Thymus (tissue), 11 donors: Measurements from ENCODE around the gene TMEM116. TPM values are rescaled to one million over a fixed set of nuclear protein-coding genes. Genes with fewer than 3 reads are reported as not detected.

Experiments
- DNase-seq, 9 donors: peaks; one replicate each; pipeline ENCODE4 v3.0.0-alpha.2; 2013; ENCODE audit warnings: low spot score in 9 of 9, low read depth in 6 of 9, missing footprints in 1 of 9
- H3K27ac ChIP-seq, 2 donors: one replicate each; pipeline ENCODE4 v1.5.1; 2013; ENCODE audit warnings: control low read depth in 1 of 2, low read depth in 1 of 2, low read length in 1 of 2, mild to moderate bottlenecking in 1 of 2, moderate library complexity in 1 of 2
- H3K27me3 ChIP-seq, 2 donors: one replicate each; pipeline ENCODE4 v1.5.1; 2013; ENCODE audit warnings: low read length in 1 of 2; ENCODE audit not compliant: control insufficient read depth in 2 of 2, insufficient read depth in 1 of 2
- H3K36me3 ChIP-seq, 2 donors: one replicate each; pipeline ENCODE4 v1.5.1; 2013; ENCODE audit warnings: low read length in 1 of 2, mild to moderate bottlenecking in 1 of 2, moderate library complexity in 1 of 2; ENCODE audit not compliant: control insufficient read depth in 2 of 2, insufficient read depth in 2 of 2
- H3K4me1 ChIP-seq, 2 donors: one replicate each; pipeline ENCODE4 v1.5.1; 2013; ENCODE audit warnings: low read length in 2 of 2; ENCODE audit not compliant: control insufficient read depth in 2 of 2, insufficient read depth in 2 of 2
- H3K4me3 ChIP-seq, 2 donors: one replicate each; pipeline ENCODE4 v1.5.1; 2013; ENCODE audit warnings: low read length in 2 of 2, control low read depth in 1 of 2, mild to moderate bottlenecking in 1 of 2
- H3K9me3 ChIP-seq, 2 donors: one replicate each; pipeline ENCODE4 v1.5.1; 2013; ENCODE audit warnings: low read length in 1 of 2, mild to moderate bottlenecking in 1 of 2; ENCODE audit not compliant: control insufficient read depth in 2 of 2, insufficient read depth in 1 of 2
- WGBS: extraction: QIAGEN DNeasy Blood & Tissue Kit; methylation state at CpG from one replicate; pipeline ENCODE4 v1.1.7; 2013; 5-methylcytosine and 5-hydroxymethylcytosine counted together
- polyA plus RNA-seq: library from polyadenylated mRNA; stranded (reverse); fragments of 200-250 nt; gene quantifications from one replicate; pipeline ENCODE4 v1.2.3, GENCODE V29; 2013
- total RNA-seq: library from RNA; stranded (reverse); fragments of 120-200 nt; gene quantifications from one replicate; pipeline ENCODE4 v1.2.4, GENCODE V29; 2013
- donor health status: healthy.

TMEM116 gene
- total and polyA plus RNA-seq, 2 donors, result 11.4 to 12.7 TPM

GRCh38 chr12:111943929-111944328, 69.0 kb downstream of the TMEM116 start:
- no peak for DNase-seq
- H3K4me3 ChIP-seq, result no peak overlapping the region
- peaks cover 2 to 8% of the 10 kb centered on the region in 2 donors for H3K4me1 ChIP-seq
- H3K27me3 ChIP-seq, result no peaks in the 10 kb centered on the region
- H3K36me3 ChIP-seq, result no peaks in the 10 kb centered on the region
- WGBS, result 100% methylated on average over 1 of the region's 1 CpG
- peaks cover 0 to 6% of the 10 kb centered on the region in 2 donors for H3K9me3 ChIP-seq
- no peak overlapping the region for H3K27ac ChIP-seq

GRCh38 chr12:111942557-111942956, 70.4 kb downstream of the TMEM116 start:
- no peak for DNase-seq
- Histone ChIP-seq H3K27ac (no peak overlapping the region), H3K27me3 (no peaks in the 10 kb centered on the region), H3K4me3 (no peak overlapping the region), H3K9me3 (peaks cover 0 to 6% of the 10 kb centered on the region in 2 donors), H3K4me1 (peaks cover 2 to 8% of the 10 kb centered on the region in 2 donors), H3K36me3 (no peaks in the 10 kb centered on the region)
- WGBS, result 91% methylated on average over 5 of the region's 5 CpGs

GRCh38 chr12:111937429-111937828, 75.5 kb downstream of the TMEM116 start:
- DNase-seq, result no peak
- no peak overlapping the region for H3K27ac ChIP-seq

GRCh38 chr12:111936869-111937268, 76.1 kb downstream of the TMEM116 start:
- DNase-seq, result no peak
- Histone ChIP-seq H3K27ac (no peak overlapping the region), H3K9me3 (no peaks in the 10 kb centered on the region)

More at GRCh38 chr12:111937429-111937828, 75.5 kb downstream of the TMEM116 start:
- WGBS, result 96% methylated on average over 1 of the region's 1 CpG
- H3K4me1 ChIP-seq, result no peaks in the 10 kb centered on the region
- H3K27me3 ChIP-seq, result no peaks in the 10 kb centered on the region
- no peaks in the 10 kb centered on the region for H3K36me3 ChIP-seq
- H3K9me3 ChIP-seq, result no peaks in the 10 kb centered on the region
- no peak overlapping the region for H3K4me3 ChIP-seq

GRCh38 chr12:111932241-111932640, 80.7 kb downstream of the TMEM116 start:
- Histone ChIP-seq H3K9me3 (no peaks in the 10 kb centered on the region), H3K27ac (no peak overlapping the region), H3K4me1 (no peaks in the 10 kb centered on the region), H3K4me3 (no peak overlapping the region), H3K27me3 (no peaks in the 10 kb centered on the region), H3K36me3 (no peaks in the 10 kb centered on the region)
- 96% methylated on average over 5 of the region's 5 CpGs for WGBS
- no peak for DNase-seq

More at GRCh38 chr12:111936869-111937268, 76.1 kb downstream of the TMEM116 start:
- Histone ChIP-seq H3K4me3 (no peak overlapping the region), H3K27me3 (no peaks in the 10 kb centered on the region), H3K36me3 (no peaks in the 10 kb centered on the region), H3K4me1 (no peaks in the 10 kb centered on the region)

- no peak overlapping the region for H3K27ac ChIP-seq
- no peaks in the 10 kb centered on the region for H3K27me3 ChIP-seq
- WGBS, result 97% methylated on average over 5 of the region's 5 CpGs
Measured at GRCh38 chr12:111927346-111927745, 85.6 kb downstream of the TMEM116 start.

GRCh38 chr12:111926631-111927030, 86.3 kb downstream of the TMEM116 start:
- no peak for DNase-seq
- H3K27me3 ChIP-seq, result no peaks in the 10 kb centered on the region
- H3K27ac ChIP-seq, result no peak overlapping the region
- no peaks in the 10 kb centered on the region for H3K9me3 ChIP-seq
- 96% methylated on average over 2 of the region's 2 CpGs for WGBS
- no peaks in the 10 kb centered on the region for H3K4me1 ChIP-seq
- no peaks in the 10 kb centered on the region for H3K36me3 ChIP-seq
- no peak overlapping the region for H3K4me3 ChIP-seq

More at GRCh38 chr12:111927346-111927745, 85.6 kb downstream of the TMEM116 start:
- no peak for DNase-seq
- Histone ChIP-seq H3K4me1 (no peaks in the 10 kb centered on the region), H3K9me3 (no peaks in the 10 kb centered on the region), H3K4me3 (no peak overlapping the region), H3K36me3 (no peaks in the 10 kb centered on the region)

- Histone ChIP-seq H3K36me3 (no peaks in the 10 kb centered on the region), H3K4me3 (no peak overlapping the region), H3K4me1 (no peaks in the 10 kb centered on the region), H3K27ac (no peak overlapping the region), H3K27me3 (no peaks in the 10 kb centered on the region), H3K9me3 (no peaks in the 10 kb centered on the region)
- 92% methylated on average over 3 of the region's 3 CpGs for WGBS
- DNase-seq, result no peak
Measured at GRCh38 chr12:111925171-111925570, 87.8 kb downstream of the TMEM116 start.

- WGBS, result 95% methylated on average over 1 of the region's 1 CpG
- Histone ChIP-seq H3K4me3 (no peak overlapping the region), H3K27ac (no peak overlapping the region)
Measured at GRCh38 chr12:111907740-111908139, 105.2 kb downstream of the TMEM116 start.

More at GRCh38 chr12:111907740-111908139, 105.2 kb downstream of the TMEM116 start:
- H3K27me3 ChIP-seq, result no peaks in the 10 kb centered on the region
- peaks cover 0 to 14% of the 10 kb centered on the region in 2 donors for H3K9me3 ChIP-seq
- H3K36me3 ChIP-seq, result peaks cover 7 to 11% of the 10 kb centered on the region in 2 donors
- H3K4me1 ChIP-seq, result peaks cover 8 to 10% of the 10 kb centered on the region in 2 donors
- no peak for DNase-seq
